Thyroid gland (tissue), 4 donors: ENCODE measurements around the gene TCERG1L. TPM values are rescaled to one million over a fixed set of nuclear protein-coding genes. Genes with fewer than 3 reads are reported as not detected.
A peak's percentile ranks its signal among the peaks of the same experiment; 100 is the strongest.

Experiments
- DNase-seq, 2 donors: peaks; one replicate each; pipeline ENCODE4 v3.0.0-alpha.2; 2019
- H3K27ac ChIP-seq, 3 donors: fragments of 200-600 bp; sonication (generic); 1 replicate in 2 of 3; 2 replicates in 1 of 3; pipeline ENCODE4 v1.5.1; 2016 to 2019; ENCODE audit warnings: mild to moderate bottlenecking in 1 of 3, moderate library complexity in 1 of 3
- H3K27me3 ChIP-seq: fragments of 200-600 bp; sonication (generic); one replicate; pipeline ENCODE4 v1.5.1; 2019
- H3K36me3 ChIP-seq, 2 donors: fragments of 200-600 bp; sonication (generic); one replicate each; pipeline ENCODE4 v1.5.1; 2016 to 2019
- H3K4me1 ChIP-seq, 2 donors: fragments of 200-600 bp; sonication (generic); one replicate each; pipeline ENCODE4 v1.5.1; 2017 to 2019
- H3K4me3 ChIP-seq, 3 donors: fragments of 200-600 bp; sonication (generic); replicated peaks in 1 of 3; 1 replicate in 2 of 3; 2 replicates in 1 of 3; pipeline ENCODE4 v1.5.1; 2016; ENCODE audit warnings: mild to moderate bottlenecking in 1 of 3
- H3K9me3 ChIP-seq: fragments of 200-600 bp; sonication (generic); one replicate; pipeline ENCODE4 v1.5.1; 2017
- POLR2A ChIP-seq, 2 donors: fragments of 450-650 bp; IDR thresholded peaks; one replicate each; pipeline ENCODE4 v1.6.1; 2017; ENCODE audit warnings: antibody characterized with exemption in 2 of 2, mild to moderate bottlenecking in 2 of 2, moderate library complexity in 1 of 2
- WGBS, 2 donors: methylation state at CpG; one replicate each; pipeline ENCODE4 v1.1.5; 2017; 5-methylcytosine and 5-hydroxymethylcytosine counted together
- intact Hi-C: fragments of 100-400 bp; cut with DNase I; formaldehyde crosslinking; loops from one replicate; pipeline ENCODE4 v1.15.1; 2023
- total RNA-seq, 4 donors: library from RNA; depleted of rRNA; stranded (reverse); fragments of >200 nt; gene quantifications; one replicate each; pipeline ENCODE4 v1.2.3, GENCODE V29; 2016
- TF ChIP-seq, protein P1 (sequence below), 6 experiments: fragments of 200-600 bp in 3 of 6; fragments of 450-650 bp in 3 of 6; sonication (generic) in 3 of 6; IDR thresholded peaks; one replicate each; pipeline ENCODE4 v1.5.1; 2016 to 2019; ENCODE audit warnings: antibody characterized with exemption in 6 of 6, mild to moderate bottlenecking in 2 of 6, inconsistent platforms in 1 of 6, moderate library complexity in 1 of 6

The TCERG1L gene
- total RNA-seq, 4 donors from 2014 or later, result 4.3 to 23.6 (median 8.2) TPM

DNA sequence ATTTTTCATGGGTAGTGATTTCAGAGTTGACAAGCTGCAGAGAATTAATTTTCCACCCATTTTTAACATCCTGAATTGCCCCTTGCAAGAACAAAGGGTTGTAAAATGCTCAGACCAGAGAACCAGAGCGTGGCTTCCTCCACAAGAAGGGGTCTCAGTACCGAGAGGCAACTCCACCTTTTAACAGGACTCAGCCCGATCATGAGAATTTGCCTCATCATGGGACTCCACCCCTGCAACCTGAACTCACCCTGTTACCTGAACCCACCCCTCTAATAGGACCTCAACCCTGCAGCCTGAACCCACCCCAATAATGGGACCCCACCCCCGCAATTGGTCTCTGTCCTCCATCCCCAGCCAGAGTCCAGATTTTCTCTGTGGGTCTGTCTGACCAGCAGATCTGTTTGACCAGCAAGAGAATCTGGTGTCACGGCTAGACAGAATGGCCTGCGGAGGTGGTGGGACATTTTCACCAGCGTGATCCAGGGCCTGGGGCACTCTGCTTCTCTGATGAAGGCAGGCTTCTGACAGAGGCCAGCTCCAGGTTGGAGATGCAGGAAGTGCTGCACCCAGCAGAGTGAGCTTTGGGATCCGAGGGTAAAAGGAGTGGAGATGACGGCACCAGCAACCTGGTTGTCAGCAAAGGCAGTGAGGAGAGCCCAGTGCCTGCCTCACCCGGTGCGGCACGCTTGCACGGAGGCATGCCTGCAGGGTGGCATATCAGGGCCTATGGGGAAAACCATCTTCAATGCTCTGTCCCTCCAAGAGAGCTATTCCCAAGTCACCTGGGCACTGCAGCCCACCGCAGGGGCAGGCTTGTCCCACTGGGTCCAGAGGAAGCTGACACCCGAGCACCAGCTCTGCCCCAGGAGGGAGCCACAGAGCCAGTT, 136.6 kb downstream of the TCERG1L start:
- peaks cover 29 to 63% of the 10 kb centered on the region in 2 donors for H3K4me1 ChIP-seq
- TF ChIP-seq, protein P1, sequence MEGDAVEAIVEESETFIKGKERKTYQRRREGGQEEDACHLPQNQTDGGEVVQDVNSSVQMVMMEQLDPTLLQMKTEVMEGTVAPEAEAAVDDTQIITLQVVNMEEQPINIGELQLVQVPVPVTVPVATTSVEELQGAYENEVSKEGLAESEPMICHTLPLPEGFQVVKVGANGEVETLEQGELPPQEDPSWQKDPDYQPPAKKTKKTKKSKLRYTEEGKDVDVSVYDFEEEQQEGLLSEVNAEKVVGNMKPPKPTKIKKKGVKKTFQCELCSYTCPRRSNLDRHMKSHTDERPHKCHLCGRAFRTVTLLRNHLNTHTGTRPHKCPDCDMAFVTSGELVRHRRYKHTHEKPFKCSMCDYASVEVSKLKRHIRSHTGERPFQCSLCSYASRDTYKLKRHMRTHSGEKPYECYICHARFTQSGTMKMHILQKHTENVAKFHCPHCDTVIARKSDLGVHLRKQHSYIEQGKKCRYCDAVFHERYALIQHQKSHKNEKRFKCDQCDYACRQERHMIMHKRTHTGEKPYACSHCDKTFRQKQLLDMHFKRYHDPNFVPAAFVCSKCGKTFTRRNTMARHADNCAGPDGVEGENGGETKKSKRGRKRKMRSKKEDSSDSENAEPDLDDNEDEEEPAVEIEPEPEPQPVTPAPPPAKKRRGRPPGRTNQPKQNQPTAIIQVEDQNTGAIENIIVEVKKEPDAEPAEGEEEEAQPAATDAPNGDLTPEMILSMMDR (IDR thresholded peaks at IDR 0.05), result no peak
- no peak for TF ChIP-seq POLR2A (IDR thresholded peaks at IDR 0.05)
- H3K9me3 ChIP-seq, result no peaks in the 10 kb centered on the region
- no peak for DNase-seq
- H3K27ac ChIP-seq, result peak overlapping the region in 1 of 3 donors; percentile 44
- H3K4me3 ChIP-seq, result no peak overlapping the region
- 76 to 91% methylated on average over 15 of the region's 15 CpGs for whole genome bisulfite sequencing, 2 donors
- intact Hi-C loops, result no loop called here
- no peaks in the 10 kb centered on the region for H3K36me3 ChIP-seq
- no peaks in the 10 kb centered on the region for H3K27me3 ChIP-seq

DNA sequence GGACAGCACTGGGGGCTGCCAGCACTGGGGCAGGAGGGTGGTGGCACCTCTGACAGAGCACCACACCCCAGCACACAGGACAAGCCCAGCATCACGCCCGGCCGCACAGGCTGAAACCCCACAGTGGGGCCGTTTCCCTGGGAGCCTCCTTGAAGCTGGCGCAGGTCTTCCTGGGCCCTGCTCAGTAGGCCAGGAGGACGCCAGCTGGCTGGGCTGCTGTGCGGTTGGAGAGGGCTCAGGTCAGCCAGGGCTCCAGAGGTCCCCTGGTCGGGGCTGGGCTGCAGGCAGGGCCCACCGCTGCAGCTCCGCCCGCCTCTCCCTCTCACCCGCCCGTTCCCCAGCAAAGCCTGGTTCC, 137.3 kb downstream of the TCERG1L start:
- intact Hi-C loops, result no loop called here
- H3K4me1 ChIP-seq, result peaks cover 28 to 62% of the 10 kb centered on the region in 2 donors
- no peaks in the 10 kb centered on the region for H3K27me3 ChIP-seq
- H3K9me3 ChIP-seq, result no peaks in the 10 kb centered on the region
- no peaks in the 10 kb centered on the region for H3K36me3 ChIP-seq
- TF ChIP-seq, protein P1 (IDR thresholded peaks at IDR 0.05), result no peak
- no peak for TF ChIP-seq POLR2A (IDR thresholded peaks at IDR 0.05)
- WGBS, 2 donors, result 63 to 79% methylated on average over 8 to 9 of the region's 13 CpGs
- peak in 1 of 2 donors; percentile 50 for DNase-seq
- no peak overlapping the region for H3K4me3 ChIP-seq
- H3K27ac ChIP-seq, result peak overlapping the region in 2 of 3 donors; percentile 44 to 54

- DNase-seq, result no peak
- Histone ChIP-seq H3K27me3 (no peaks in the 10 kb centered on the region), H3K9me3 (no peaks in the 10 kb centered on the region), H3K36me3 (no peaks in the 10 kb centered on the region), H3K27ac (peak overlapping the region in 2 of 3 donors; percentile 44 to 54), H3K4me3 (no peak overlapping the region), H3K4me1 (peaks cover 33 to 62% of the 10 kb centered on the region in 2 donors)
- 90 to 94% methylated on average over 10 to 12 of the region's 12 CpGs for WGBS, 2 donors
- intact Hi-C loops, result no loop called here
- TF ChIP-seq, protein P1 (IDR thresholded peaks at IDR 0.05), result no peak
- no peak for TF ChIP-seq POLR2A (IDR thresholded peaks at IDR 0.05)
Observed at GRCh38 chr10:131173484-131174210, 137.9 kb downstream of the TCERG1L start.

GRCh38 chr10:131172433-131172832, 139.1 kb downstream of the TCERG1L start:
- 90 to 92% methylated on average over 14 of the region's 14 CpGs for WGBS, 2 donors
- Histone ChIP-seq H3K4me3 (no peak overlapping the region), H3K27me3 (no peaks in the 10 kb centered on the region), H3K9me3 (no peaks in the 10 kb centered on the region), H3K27ac (no peak overlapping the region), H3K36me3 (no peaks in the 10 kb centered on the region), H3K4me1 (peaks cover 27 to 58% of the 10 kb centered on the region in 2 donors)
- intact Hi-C loops, result no loop called here
- no peak for DNase-seq
- TF ChIP-seq POLR2A (IDR thresholded peaks at IDR 0.05), result no peak
- TF ChIP-seq, protein P1 (IDR thresholded peaks at IDR 0.05), result no peak
